ENCODE results near the gene SMIM9.

Gene SMIM9

DNA sequence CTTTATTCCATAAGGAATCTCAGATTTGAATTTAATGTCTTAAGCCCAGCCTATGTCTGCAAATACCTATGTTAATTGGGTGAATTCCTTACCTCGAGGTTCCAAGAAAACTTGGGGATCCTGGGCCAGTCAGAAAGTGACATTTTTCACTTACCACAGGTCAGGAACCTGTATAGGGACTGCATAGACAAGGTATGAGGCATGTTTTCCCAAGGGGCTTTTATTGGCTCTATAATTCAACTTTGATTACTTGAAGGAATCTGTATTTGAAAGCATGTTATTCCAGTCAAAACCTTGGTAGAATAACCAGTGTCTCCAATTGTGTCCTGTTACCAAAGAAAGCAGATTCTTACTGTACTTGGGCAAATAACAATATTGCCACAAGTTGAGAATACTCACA is 20.7 kb downstream of the SMIM9 start:
- TF ChIP-seq, protein P1, sequence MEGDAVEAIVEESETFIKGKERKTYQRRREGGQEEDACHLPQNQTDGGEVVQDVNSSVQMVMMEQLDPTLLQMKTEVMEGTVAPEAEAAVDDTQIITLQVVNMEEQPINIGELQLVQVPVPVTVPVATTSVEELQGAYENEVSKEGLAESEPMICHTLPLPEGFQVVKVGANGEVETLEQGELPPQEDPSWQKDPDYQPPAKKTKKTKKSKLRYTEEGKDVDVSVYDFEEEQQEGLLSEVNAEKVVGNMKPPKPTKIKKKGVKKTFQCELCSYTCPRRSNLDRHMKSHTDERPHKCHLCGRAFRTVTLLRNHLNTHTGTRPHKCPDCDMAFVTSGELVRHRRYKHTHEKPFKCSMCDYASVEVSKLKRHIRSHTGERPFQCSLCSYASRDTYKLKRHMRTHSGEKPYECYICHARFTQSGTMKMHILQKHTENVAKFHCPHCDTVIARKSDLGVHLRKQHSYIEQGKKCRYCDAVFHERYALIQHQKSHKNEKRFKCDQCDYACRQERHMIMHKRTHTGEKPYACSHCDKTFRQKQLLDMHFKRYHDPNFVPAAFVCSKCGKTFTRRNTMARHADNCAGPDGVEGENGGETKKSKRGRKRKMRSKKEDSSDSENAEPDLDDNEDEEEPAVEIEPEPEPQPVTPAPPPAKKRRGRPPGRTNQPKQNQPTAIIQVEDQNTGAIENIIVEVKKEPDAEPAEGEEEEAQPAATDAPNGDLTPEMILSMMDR (IDR thresholded peaks at IDR 0.05; ENCODE audit: low read depth, low read length) = no peak
- DNase-seq (ENCODE audit: low read depth in 2 of 2) = no peak
- no peak overlapping the region for H3K4me3 ChIP-seq (replicated peaks in 1 of 2; ENCODE audit: low read depth in 2 of 2, low read length in 2 of 2)

DNA sequence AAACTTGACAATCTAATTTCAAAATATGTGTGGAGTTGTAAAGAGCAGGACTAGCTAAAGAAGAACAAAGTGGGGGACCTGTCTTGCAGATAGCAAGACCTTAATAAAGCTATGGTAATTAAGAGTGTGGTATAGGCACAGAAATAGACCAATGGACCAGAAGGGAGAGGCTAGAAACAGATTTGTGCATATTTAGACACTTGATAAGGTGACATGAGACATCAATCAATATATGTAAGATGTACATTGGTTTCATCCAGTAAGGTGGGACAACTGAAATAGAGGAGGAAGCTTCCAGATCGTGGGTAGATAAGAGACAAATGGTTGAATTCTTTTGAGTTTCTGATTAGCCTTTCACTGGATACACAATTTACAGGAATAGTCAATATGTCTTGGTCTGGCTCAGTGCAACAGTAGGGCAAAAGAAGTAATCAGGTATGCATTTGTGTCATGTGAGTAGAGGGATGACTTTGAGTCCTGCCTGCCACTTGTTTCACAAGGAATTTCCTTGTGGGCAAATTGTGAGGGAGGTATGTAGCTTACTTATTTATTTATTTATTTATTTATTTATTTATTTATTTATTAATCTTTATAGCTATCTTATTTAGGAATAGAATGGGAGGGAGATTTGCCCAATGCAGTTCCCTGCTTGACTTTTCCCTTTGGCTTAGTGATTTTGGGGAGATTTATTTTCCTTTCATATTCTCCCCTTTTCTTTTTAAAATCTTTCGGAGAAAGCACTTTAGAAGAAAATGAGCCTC is 21.9 kb downstream of the SMIM9 start:
- TF ChIP-seq, protein P1 (IDR thresholded peaks at IDR 0.05; ENCODE audit: low read depth, low read length) = no peak
- no peak overlapping the region for H3K4me3 ChIP-seq (replicated peaks in 1 of 2; ENCODE audit: low read depth in 2 of 2, low read length in 2 of 2)
- no peak for DNase-seq (ENCODE audit: low read depth in 2 of 2)

DNA sequence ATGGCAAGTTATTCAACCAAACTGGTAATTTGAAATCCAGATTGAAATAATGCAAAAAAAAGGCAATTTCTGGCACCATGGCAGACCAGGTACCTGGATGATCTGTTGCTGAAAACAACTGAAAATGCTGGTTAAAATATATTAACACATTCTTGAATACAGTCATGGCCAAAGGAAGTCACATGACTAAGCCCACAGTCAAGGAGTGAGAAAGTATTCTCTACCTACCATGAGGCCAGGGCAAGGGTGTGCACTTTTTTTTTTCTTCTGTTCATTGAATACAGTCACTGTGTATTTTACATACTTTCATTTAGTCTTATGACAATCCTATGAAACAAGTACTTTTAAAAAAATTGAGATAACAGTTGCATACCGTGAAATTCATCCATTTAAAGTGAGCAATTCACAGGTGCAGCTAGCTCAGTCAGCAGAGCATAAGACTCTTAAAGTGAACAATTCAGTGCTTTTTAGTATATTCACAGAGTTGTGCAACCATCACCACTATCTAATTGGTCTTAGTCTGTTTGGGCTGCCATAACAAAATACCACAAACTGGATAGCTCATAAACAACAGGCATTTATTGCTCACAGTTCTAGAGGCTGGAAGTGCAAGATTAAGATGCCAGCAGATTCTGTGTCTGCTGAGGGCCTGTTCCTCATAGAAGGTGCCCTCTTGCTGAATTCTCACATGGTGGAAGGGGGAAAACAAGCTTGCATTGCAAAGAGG is 24.4 kb downstream of the SMIM9 start:
- peak in 1 of 2 donors; percentile 16 for DNase-seq (ENCODE audit: low read depth in 2 of 2)

DNA sequence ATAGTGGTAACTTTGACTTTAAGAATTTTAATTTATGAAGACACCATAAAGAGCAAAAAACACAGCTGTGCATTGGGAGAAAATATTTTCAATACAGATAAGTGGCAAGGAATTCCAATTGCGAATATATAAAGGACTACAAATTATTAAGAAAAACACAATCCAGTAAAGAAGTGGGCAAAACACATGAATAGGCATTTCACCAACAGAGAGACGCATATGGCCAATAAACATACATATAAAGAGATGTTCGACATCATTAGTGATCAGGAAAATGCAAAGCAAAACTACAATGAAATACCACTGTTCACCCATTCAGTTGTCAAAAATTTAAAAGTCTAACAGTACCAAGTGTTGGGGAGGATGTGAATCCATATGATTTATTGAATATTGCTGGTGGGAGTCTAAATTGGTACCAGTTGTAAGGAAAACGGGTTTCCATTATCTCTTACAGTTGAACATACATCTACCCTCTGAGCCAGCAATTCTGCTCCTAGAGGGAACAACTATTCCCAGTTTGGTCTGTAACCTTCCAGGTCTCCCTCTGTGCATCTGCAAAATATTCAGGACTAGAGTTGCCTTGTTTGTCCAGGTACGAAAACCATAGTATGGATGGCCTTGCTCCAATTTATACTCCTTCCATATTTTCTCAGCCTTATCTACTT is 27.5 kb downstream of the SMIM9 start:
- no peak for DNase-seq (ENCODE audit: low read depth in 2 of 2)
- TF ChIP-seq, protein P1 (IDR thresholded peaks at IDR 0.05; ENCODE audit: low read depth, low read length) = no peak
- H3K4me3 ChIP-seq (replicated peaks in 1 of 2; ENCODE audit: low read depth in 2 of 2, low read length in 2 of 2) = no peak overlapping the region

More for the DNA sequence above, 24.4 kb downstream of the SMIM9 start:
- TF ChIP-seq, protein P1 (IDR thresholded peaks at IDR 0.05; ENCODE audit: low read depth, low read length) = no peak
- no peak overlapping the region for H3K4me3 ChIP-seq (replicated peaks in 1 of 2; ENCODE audit: low read depth in 2 of 2, low read length in 2 of 2)

DNA sequence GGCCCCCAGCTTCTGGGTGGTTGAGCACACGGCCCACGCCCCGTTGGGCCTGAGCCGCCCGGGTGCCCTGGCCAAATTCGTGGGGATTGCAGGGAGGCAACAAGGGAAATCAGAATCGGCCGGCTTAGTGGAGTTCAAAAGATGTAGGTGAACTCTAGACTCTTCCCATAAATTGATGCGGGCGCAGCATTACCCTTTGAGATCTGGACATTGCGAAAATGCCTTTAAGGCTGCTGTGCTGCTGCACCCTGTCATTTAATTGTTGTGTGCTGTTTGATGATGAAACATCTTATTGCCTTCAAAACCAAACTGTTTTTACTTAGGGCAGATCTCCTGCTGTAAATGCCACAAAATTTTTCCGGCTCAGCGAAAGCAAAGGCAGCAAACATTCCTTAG is 28.8 kb downstream of the SMIM9 start:
- DNase-seq (ENCODE audit: low read depth in 2 of 2) = peak; percentile 35 to 47
- peak overlapping the region; percentile 35 to 69 for H3K4me3 ChIP-seq (replicated peaks in 1 of 2; ENCODE audit: low read depth in 2 of 2, low read length in 2 of 2)
- TF ChIP-seq, protein P1 (IDR thresholded peaks at IDR 0.05; ENCODE audit: low read depth, low read length) = no peak

DNA sequence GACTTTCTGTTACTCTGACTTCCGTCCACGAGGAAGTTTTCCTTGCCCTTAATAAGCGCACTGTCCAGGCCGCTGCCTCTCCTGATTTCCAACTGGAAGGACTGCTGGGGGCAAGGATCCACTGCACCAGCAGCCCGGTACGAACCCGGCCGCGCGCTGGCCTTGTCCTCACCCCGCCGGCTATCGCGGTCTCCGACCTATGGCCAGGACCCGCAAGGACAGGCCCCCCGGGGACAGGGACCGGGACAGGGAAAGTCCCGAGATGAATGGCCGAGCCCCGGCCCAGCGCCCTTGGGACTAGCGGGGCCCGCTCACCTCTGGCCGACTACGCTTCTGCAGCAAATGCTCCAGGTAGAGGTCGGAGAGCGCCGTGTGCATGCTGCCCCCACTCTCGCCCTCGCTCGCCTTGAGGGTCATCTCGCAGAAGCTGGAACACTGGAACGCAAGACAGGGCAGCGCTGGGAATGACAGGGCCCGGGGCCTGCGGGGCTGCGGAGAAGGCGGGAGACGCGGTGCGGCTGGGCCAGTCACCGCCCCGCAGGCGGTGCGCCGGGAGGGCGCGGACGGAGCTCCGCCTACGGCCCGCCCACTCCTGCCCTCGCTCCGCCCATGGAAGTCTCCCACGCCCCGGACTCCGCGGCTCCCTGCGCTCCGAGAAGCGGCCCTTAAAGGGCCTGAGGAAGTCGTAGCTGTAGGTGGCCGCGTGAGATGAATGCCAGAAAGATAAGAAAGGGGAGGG is 29.3 kb downstream of the SMIM9 start, which contains the start of gene MPP1:
MPP1 (minus strand) TSS at position 529 of the 739 bp plus-strand sequence; CDS start at position 417, 112 bp downstream.
- peak; percentile 63 to 82 for DNase-seq (ENCODE audit: low read depth in 2 of 2)
- TF ChIP-seq, protein P1 (IDR thresholded peaks at IDR 0.05; ENCODE audit: low read depth, low read length) = no peak
- H3K4me3 ChIP-seq (replicated peaks in 1 of 2; ENCODE audit: low read depth in 2 of 2, low read length in 2 of 2) = peak within 1 kb of the TSS; percentile 69 to 72

All from cardiac fibroblast (primary cell).